Hepatocyte (in vitro differentiated cells): ENCODE measurements around the gene SPSB3. TPM values are rescaled to one million over a fixed set of nuclear protein-coding genes. Genes with fewer than 3 reads are reported as not detected.

Experiments
- DNase-seq: peaks from one replicate; pipeline ENCODE4 v3.0.0-alpha.2; 2016; ENCODE audit warnings: low spot score
- H2AFZ ChIP-seq: fragments of 200-600 bp; sonication (generic); 2 replicates; pipeline ENCODE4 v1.6.0; 2016; ENCODE audit warnings: antibody characterized with exemption, mild to moderate bottlenecking
- H3K27ac ChIP-seq: fragments of 200-600 bp; sonication (generic); 2 replicates; pipeline ENCODE4 v1.5.1; 2016; ENCODE audit warnings: mild to moderate bottlenecking
- H3K27me3 ChIP-seq: fragments of 200-600 bp; sonication (generic); 2 replicates; pipeline ENCODE4 v1.6.1; 2016
- H3K36me3 ChIP-seq: fragments of 200-600 bp; sonication (generic); replicated peaks from 2 replicates; pipeline ENCODE4 v1.5.1; 2016; ENCODE audit warnings: low read depth; ENCODE audit not compliant: insufficient read depth
- H3K4me1 ChIP-seq: fragments of 200-600 bp; sonication (generic); 2 replicates; pipeline ENCODE4 v1.5.1; 2016; ENCODE audit warnings: mild to moderate bottlenecking, moderate library complexity; ENCODE audit not compliant: insufficient read depth
- H3K4me2 ChIP-seq: fragments of 200-600 bp; sonication (generic); 2 replicates; pipeline ENCODE4 v1.6.0; 2016
- H3K4me3 ChIP-seq: fragments of 200-600 bp; sonication (generic); 2 replicates; pipeline ENCODE4 v1.5.1; 2016; ENCODE audit warnings: mild to moderate bottlenecking
- H3K79me2 ChIP-seq: fragments of 200-600 bp; sonication (generic); 2 replicates; pipeline ENCODE4 v1.6.0; 2017; ENCODE audit warnings: mild to moderate bottlenecking
- H3K9me2 ChIP-seq: fragments of 200-600 bp; sonication (generic); replicated peaks from 2 replicates; pipeline ENCODE4 v1.6.0; 2017; ENCODE audit warnings: mild to moderate bottlenecking; ENCODE audit not compliant: insufficient read depth
- H3K9me3 ChIP-seq: fragments of 200-600 bp; sonication (generic); 2 replicates; pipeline ENCODE4 v1.5.1; 2016; ENCODE audit warnings: low read depth, mild to moderate bottlenecking
- H4K20me1 ChIP-seq: fragments of 200-600 bp; sonication (generic); 2 replicates; pipeline ENCODE4 v1.6.0; 2016; ENCODE audit warnings: mild to moderate bottlenecking; ENCODE audit not compliant: insufficient read depth, poor library complexity, severe bottlenecking
- CTCF ChIP-seq: fragments of 200-600 bp; sonication (generic); IDR thresholded peaks from 2 replicates; pipeline ENCODE4 v1.5.1; 2016; ENCODE audit warnings: antibody characterized with exemption, mild to moderate bottlenecking; ENCODE audit not compliant: poor library complexity
- EZH2 ChIP-seq: fragments of 200-600 bp; sonication (generic); IDR thresholded peaks from 2 replicates; pipeline ENCODE4 v1.6.1; 2016; ENCODE audit warnings: antibody characterized with exemption, mild to moderate bottlenecking, borderline replicate concordance
- EZH2phosphoT487 ChIP-seq: fragments of 200-600 bp; sonication (generic); IDR thresholded peaks from one replicate; pipeline ENCODE4 v1.6.1; 2018; ENCODE audit warnings: antibody characterized with exemption, mild to moderate bottlenecking, low read depth, moderate library complexity; ENCODE audit not compliant: unreplicated experiment, severe bottlenecking
- WGBS: methylation state at CpG from one replicate; pipeline ENCODE4 v1.1.6; 2016; ENCODE audit warnings: low lambda C conversion rate; ENCODE audit errors: missing lambda C conversion rate; 5-methylcytosine and 5-hydroxymethylcytosine counted together
- polyA plus RNA-seq: library from polyadenylated mRNA; unstranded; fragments of >200 nt; fragmentation: Nextera tagmentation; extraction: Ambion mirVana; gene quantifications from 2 replicates; pipeline ENCODE4 v1.2.1, GENCODE V29; 2016
- total RNA-seq: library from RNA; depleted of rRNA; stranded (reverse); fragments of >200 nt; gene quantifications from 2 replicates; pipeline ENCODE4 v1.2.3, GENCODE V29; 2014

SPSB3 gene
- total and polyA plus RNA-seq, 2 experiments from 2014 or later: 38.8 to 64.6 TPM

- no peaks in the 10 kb centered on the region for H3K79me2 ChIP-seq
- 88% methylated on average over 26 of the region's 32 CpGs for WGBS
- no peaks in the 10 kb centered on the region for H3K36me3 ChIP-seq
- no peaks in the 10 kb centered on the region for H3K9me2 ChIP-seq
- no peaks in the 10 kb centered on the region for H3K9me3 ChIP-seq
- H3K4me2 ChIP-seq: peak overlapping the region; percentile 30
- H3K27ac ChIP-seq: peak overlapping the region; percentile 83
- DNase-seq: peak; percentile 3
- H3K4me1 ChIP-seq: peaks cover 14% of the 10 kb centered on the region
- H2AFZ ChIP-seq: no peak overlapping the region
- TF ChIP-seq EZH2phosphoT487 (no peak), EZH2 (no peak), CTCF (no peak)
- H3K27me3 ChIP-seq: no peaks in the 10 kb centered on the region
- no peaks in the 10 kb centered on the region for H4K20me1 ChIP-seq
- H3K4me3 ChIP-seq: no peak overlapping the region
Measured at GRCh38 chr16:1794908-1795666, 12.7 kb upstream of the SPSB3 start.

GRCh38 chr16:1794221-1794871 lies 12.0 kb upstream of the SPSB3 start:
- Histone ChIP-seq H3K4me2 (peak overlapping the region; percentile 30), H3K9me3 (no peaks in the 10 kb centered on the region), H3K36me3 (no peaks in the 10 kb centered on the region), H3K4me1 (peaks cover 14% of the 10 kb centered on the region), H3K27ac (peak overlapping the region; percentile 83), H3K4me3 (no peak overlapping the region), H3K79me2 (no peaks in the 10 kb centered on the region), H2AFZ (no peak overlapping the region), H3K9me2 (no peaks in the 10 kb centered on the region), H3K27me3 (no peaks in the 10 kb centered on the region), H4K20me1 (no peaks in the 10 kb centered on the region)
- 67% methylated on average over 18 of the region's 18 CpGs for WGBS
- peak; percentile 70 for DNase-seq
- no peak for TF ChIP-seq EZH2phosphoT487
- TF ChIP-seq CTCF: no peak
- TF ChIP-seq EZH2: no peak

GRCh38 chr16:1793578-1794220 lies 11.3 kb upstream of the SPSB3 start, which contains the start of gene IGFALS:
Gene IGFALS (minus strand): TSS chr16:1793705. CDS start chr16:1793652, 53 bp downstream.
- no peak within 1 kb of the TSS for H3K4me3 ChIP-seq

More at GRCh38 chr16:1793578-1794220, 11.3 kb upstream of the SPSB3 start, which contains the start of gene IGFALS:
- peak within 1 kb of the TSS; percentile 83 for H3K27ac ChIP-seq
- H4K20me1 ChIP-seq: no peaks in the 10 kb centered on the region
- H3K9me3 ChIP-seq: no peaks in the 10 kb centered on the region
- no peaks in the 10 kb centered on the region for H3K9me2 ChIP-seq
- no peak for TF ChIP-seq CTCF
- no peak for TF ChIP-seq EZH2phosphoT487
- no peak for TF ChIP-seq EZH2
- H3K36me3 ChIP-seq: no peaks in the 10 kb centered on the region
- H3K4me2 ChIP-seq: peak within 1 kb of the TSS; percentile 30
- no peak within 1 kb of the TSS for H2AFZ ChIP-seq
- peaks cover 14% of the 10 kb centered on the region for H3K4me1 ChIP-seq
- H3K27me3 ChIP-seq: no peaks in the 10 kb centered on the region
- H3K79me2 ChIP-seq: no peaks in the 10 kb centered on the region
- peak; percentile 38 for DNase-seq
- WGBS: 66% methylated on average over 20 of the region's 28 CpGs
